HCT116 (cell line): ENCODE results near the gene NABP2. TPM values are rescaled to one million over a fixed set of nuclear protein-coding genes. Genes with fewer than 3 reads are reported as not detected.

ENCODE experiments used
- ATAC-seq: fragments of 200-7000 bp; cut with Tn5 transposase; 2 replicates; pipeline ENCODE4 v1.9.1; 2020; ENCODE audit warnings: mild to moderate bottlenecking, moderate library complexity
- BruUV-seq: library from RNA; stranded (reverse); fragments of 400-500 nt; replicated peaks from 2 replicates; lab custom pipeline; 2021; lab: Mats Ljungman, UMichigan
- CTCF ChIA-PET: fragments of 300-600 bp; sonication (Branson Sonifier 250); formaldehyde crosslinking; loops from one replicate; lab custom pipeline; 2021; ENCODE audit warnings: antibody characterized with exemption; lab: Charles Lee
- POLR2A ChIA-PET: fragments of 300-600, 350-600 bp; sonication (Branson Sonifier 250); formaldehyde crosslinking; loops from one replicate; lab custom pipeline; 2021; ENCODE audit warnings: antibody characterized with exemption; lab: Charles Lee
- RAD21 ChIA-PET, 2 experiments: fragments of 300-600 bp; sonication (Branson Sonifier 250); formaldehyde crosslinking; loops; one replicate each; lab custom pipeline; 2023; ENCODE audit warnings: low total read pairs in 2 of 2; ENCODE audit not compliant: uncharacterized antibody in 2 of 2, unreplicated experiment in 2 of 2, low non-redundant PET in 1 of 2; lab: Charles Lee
- DNase-seq: peaks from one replicate; pipeline ENCODE4 v3.0.0-alpha.2; 2010; ENCODE audit warnings: low read depth, low spot score
- H2AFZ ChIP-seq: fragments of 200-600 bp; shearing (Covaris generic), sonication (generic); 2 replicates; pipeline ENCODE4 v1.6.1; 2017; ENCODE audit warnings: low read depth, mixed run types, mixed read lengths, antibody characterized with exemption, low read length; ENCODE audit not compliant: poor library complexity, severe bottlenecking
- H3K27ac ChIP-seq: 2 replicates; pipeline ENCODE4 v1.5.1; 2012; ENCODE audit warnings: low read depth, low read length
- H3K27me3 ChIP-seq: fragments of 200-600 bp; sonication (generic); 2 replicates; pipeline ENCODE4 v1.6.1; 2016; ENCODE audit warnings: mixed run types, low read length, mixed read lengths; ENCODE audit not compliant: insufficient read depth
- H3K36me3 ChIP-seq, 2 experiments: fragments of 200-500 bp in 1 of 2; fragments of 200-600 bp in 1 of 2; sonication (Bioruptor generic) in 1 of 2; sonication (generic) in 1 of 2; 2 replicates each; pipeline versions ENCODE4 v1.5.1 to v1.6.1; 2014 to 2016; ENCODE audit warnings: low read length in 2 of 2, inconsistent platforms in 1 of 2, mixed read lengths in 1 of 2, mixed run types in 1 of 2; ENCODE audit not compliant: insufficient read depth in 2 of 2, control insufficient read depth in 1 of 2
- H3K4me1 ChIP-seq, 2 experiments: fragments of 200-600 bp in 1 of 2; sonication (generic) in 1 of 2; 2 replicates each; pipeline versions ENCODE4 v1.5.1 to v1.6.1; 2012 to 2017; ENCODE audit warnings: low read length in 2 of 2, inconsistent platforms in 1 of 2, mild to moderate bottlenecking in 1 of 2, mixed read lengths in 1 of 2, mixed run types in 1 of 2, moderate library complexity in 1 of 2; ENCODE audit not compliant: insufficient read depth in 2 of 2, control insufficient read depth in 1 of 2
- H3K4me2 ChIP-seq: fragments of 200-600 bp; sonication (generic); 2 replicates; pipeline ENCODE4 v1.6.1; 2017; ENCODE audit warnings: mixed run types, low read length, mixed read lengths
- H3K4me3 ChIP-seq, 2 experiments: fragments of 200-600 bp in 1 of 2; sonication (generic) in 1 of 2; replicated peaks in 1 of 2; 2 replicates each; pipeline ENCODE4 v1.5.1; 2011 to 2016; ENCODE audit warnings: low read length in 2 of 2, control low read depth in 1 of 2, low read depth in 1 of 2, mild to moderate bottlenecking in 1 of 2, mixed read lengths in 1 of 2, mixed run types in 1 of 2
- H3K79me2 ChIP-seq: fragments of 200-600 bp; sonication (generic); 2 replicates; pipeline ENCODE4 v1.6.1; 2017; ENCODE audit warnings: mild to moderate bottlenecking, mixed run types, low read length, moderate library complexity, mixed read lengths; ENCODE audit not compliant: insufficient read depth
- H3K9ac ChIP-seq: fragments of 200-600 bp; sonication (generic); 2 replicates; pipeline ENCODE4 v1.6.1; 2016; ENCODE audit warnings: low read length, mixed read lengths
- H3K9me2 ChIP-seq: fragments of 200-600 bp; sonication (generic), shearing (Covaris generic); 2 replicates; pipeline ENCODE4 v1.6.1; 2017; ENCODE audit warnings: mixed run types, mild to moderate bottlenecking, moderate library complexity; ENCODE audit not compliant: insufficient read depth
- H3K9me3 ChIP-seq, 2 experiments: fragments of 200-500 bp in 1 of 2; fragments of 200-600 bp in 1 of 2; sonication (Bioruptor generic) in 1 of 2; sonication (generic) in 1 of 2; 2 replicates each; pipeline ENCODE4 v1.6.1; 2014 to 2017; ENCODE audit warnings: low read length in 2 of 2, mixed read lengths in 2 of 2, inconsistent platforms in 1 of 2, low read depth in 1 of 2, mild to moderate bottlenecking in 1 of 2, mixed run types in 1 of 2, moderate library complexity in 1 of 2; ENCODE audit not compliant: control insufficient read depth in 1 of 2, insufficient read depth in 1 of 2
- H4K20me1 ChIP-seq: fragments of 200-600 bp; sonication (generic), shearing (Covaris generic); 2 replicates; pipeline ENCODE4 v1.6.1; 2017; ENCODE audit warnings: mixed run types, mild to moderate bottlenecking, moderate library complexity; ENCODE audit not compliant: insufficient read depth
- EZH2 ChIP-seq: fragments of 200-600 bp; sonication (generic); IDR thresholded peaks from 2 replicates; pipeline ENCODE4 v1.6.1; 2017; ENCODE audit warnings: antibody characterized with exemption, mixed run types
- FOSL1 ChIP-seq: IDR thresholded peaks from 2 replicates; pipeline ENCODE4 v1.6.1; 2012; ENCODE audit warnings: low read depth
- JUND ChIP-seq: IDR thresholded peaks from 2 replicates; pipeline ENCODE4 v1.6.1; 2012
- POLR2A ChIP-seq: IDR thresholded peaks from 2 replicates; pipeline ENCODE4 v1.7.0; 2011; ENCODE audit warnings: borderline replicate concordance; ENCODE audit not compliant: insufficient read depth, insufficient read length; ENCODE audit errors: extremely low read depth
- POLR2AphosphoS5 ChIP-seq: IDR thresholded peaks from 2 replicates; pipeline ENCODE4 v1.6.1; 2011; ENCODE audit warnings: mild to moderate bottlenecking, low read depth, low read length, moderate library complexity
- RAD21 ChIP-seq: IDR thresholded peaks from 2 replicates; pipeline ENCODE4 v1.6.1; 2012; ENCODE audit warnings: low read depth, mild to moderate bottlenecking
- SP1 ChIP-seq: IDR thresholded peaks from 2 replicates; pipeline ENCODE4 v1.6.1; 2012; ENCODE audit warnings: low read depth
- SRF ChIP-seq: IDR thresholded peaks from 2 replicates; pipeline ENCODE4 v1.6.1; 2012; ENCODE audit warnings: low read depth
- TCF7L2 ChIP-seq: IDR thresholded peaks from 2 replicates; pipeline ENCODE4 v1.7.0; 2011; ENCODE audit warnings: borderline replicate concordance, inconsistent platforms; ENCODE audit not compliant: insufficient read depth, insufficient read length; ENCODE audit errors: extremely low read depth
- YY1 ChIP-seq: IDR thresholded peaks from 2 replicates; pipeline ENCODE4 v1.6.1; 2011; ENCODE audit warnings: low read length, low read depth, moderate library complexity, mild to moderate bottlenecking; ENCODE audit not compliant: insufficient replicate concordance; ENCODE audit errors: extremely low read depth
- ZNF274 ChIP-seq: fragments of 200-500 bp; sonication (Bioruptor generic); IDR thresholded peaks from 2 replicates; pipeline ENCODE4 v1.6.1; 2014; ENCODE audit warnings: mild to moderate bottlenecking, low read depth, low read length, inconsistent platforms
- intact Hi-C: fragments of 100-400 bp; cut with micrococcal nuclease; formaldehyde crosslinking; loops from 2 replicates; pipeline ENCODE4 v1.10.0; 2022
- total RNA-seq: library from RNA; stranded (reverse); gene quantifications from one replicate; pipeline ENCODE4 v1.2.1, GENCODE V29; 2021; ENCODE audit not compliant: unreplicated experiment
- TF ChIP-seq, protein P1 (sequence below): IDR thresholded peaks from 2 replicates; pipeline ENCODE4 v1.6.1; 2011; ENCODE audit warnings: mild to moderate bottlenecking, low read length, moderate library complexity; ENCODE audit not compliant: insufficient replicate concordance; ENCODE audit errors: extremely low read depth
- TF ChIP-seq, protein P2 (sequence below): IDR thresholded peaks from 2 replicates; pipeline ENCODE4 v1.6.1; 2012
- TF ChIP-seq, protein P3 (sequence below), 3 experiments: fragments of 200-600 bp in 1 of 3; sonication (generic) in 1 of 3; IDR thresholded peaks in 2 of 3; conservative IDR thresholded peaks in 1 of 3; 2 replicates each; pipeline ENCODE4 v1.5.1; 2012 to 2017; ENCODE audit warnings: low read depth in 2 of 3, low read length in 2 of 3, antibody characterized with exemption in 1 of 3, borderline replicate concordance in 1 of 3, control low read depth in 1 of 3, mild to moderate bottlenecking in 1 of 3, mixed read lengths in 1 of 3, mixed run types in 1 of 3, moderate library complexity in 1 of 3; ENCODE audit not compliant: insufficient read depth in 1 of 3
- TF ChIP-seq, protein P4 (sequence below): IDR thresholded peaks from 2 replicates; pipeline ENCODE4 v1.6.1; 2012; ENCODE audit warnings: low read depth

The NABP2 gene
- total RNA-seq, 1 experiment from 2014 or later, result 52.9 TPM

DNA sequence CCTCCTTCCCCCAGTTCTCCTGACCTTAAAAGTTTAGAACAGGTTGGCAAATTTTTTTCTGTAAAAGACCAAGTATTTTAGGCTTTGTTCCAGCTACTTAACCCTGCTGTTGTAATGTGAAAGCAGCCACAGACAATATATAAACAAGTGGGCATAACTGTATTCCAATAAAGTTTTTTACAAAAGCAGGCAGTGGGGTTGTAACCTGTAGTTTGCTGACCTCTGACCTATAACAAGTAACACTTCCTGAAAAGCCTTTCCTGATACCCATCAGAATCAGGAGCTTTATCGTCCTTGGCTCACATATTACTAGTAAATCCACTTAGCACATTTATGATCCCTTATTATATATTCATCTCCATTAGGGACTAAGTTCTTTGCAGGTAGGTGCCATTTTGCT lies 21.8 kb upstream of the NABP2 start:
- CTCF ChIA-PET, result no interaction called here
- H3K9me3 ChIP-seq, result no peaks in the 10 kb centered on the region
- no peaks in the 10 kb centered on the region for H3K79me2 ChIP-seq
- no peak overlapping the region for H3K27ac ChIP-seq
- no peak overlapping the region for H2AFZ ChIP-seq
- no peaks in the 10 kb centered on the region for H4K20me1 ChIP-seq
- RAD21 ChIA-PET, result no interaction called here
- H3K27me3 ChIP-seq, result no peaks in the 10 kb centered on the region
- POLR2A ChIA-PET, result interaction anchor here (1.8 kb wide), 1 partner anchor 12 kb away, joined by 4 read pairs; no protein-coding TSS in a partner anchor
- no peaks in the 10 kb centered on the region for H3K4me1 ChIP-seq
- H3K4me3 ChIP-seq, result no peak overlapping the region
- intact Hi-C loops, result no loop called here
- ATAC-seq (no peak), DNase-seq (no peak)
- TF ChIP-seq FOSL1 (no peak), JUND (no peak), YY1 (no peak), POLR2AphosphoS5 (no peak), POLR2A (no peak), EZH2 (no peak), ZNF274 (no peak), SRF (no peak), RAD21 (no peak), TCF7L2 (no peak), SP1 (no peak)
- TF ChIP-seq, protein P1, sequence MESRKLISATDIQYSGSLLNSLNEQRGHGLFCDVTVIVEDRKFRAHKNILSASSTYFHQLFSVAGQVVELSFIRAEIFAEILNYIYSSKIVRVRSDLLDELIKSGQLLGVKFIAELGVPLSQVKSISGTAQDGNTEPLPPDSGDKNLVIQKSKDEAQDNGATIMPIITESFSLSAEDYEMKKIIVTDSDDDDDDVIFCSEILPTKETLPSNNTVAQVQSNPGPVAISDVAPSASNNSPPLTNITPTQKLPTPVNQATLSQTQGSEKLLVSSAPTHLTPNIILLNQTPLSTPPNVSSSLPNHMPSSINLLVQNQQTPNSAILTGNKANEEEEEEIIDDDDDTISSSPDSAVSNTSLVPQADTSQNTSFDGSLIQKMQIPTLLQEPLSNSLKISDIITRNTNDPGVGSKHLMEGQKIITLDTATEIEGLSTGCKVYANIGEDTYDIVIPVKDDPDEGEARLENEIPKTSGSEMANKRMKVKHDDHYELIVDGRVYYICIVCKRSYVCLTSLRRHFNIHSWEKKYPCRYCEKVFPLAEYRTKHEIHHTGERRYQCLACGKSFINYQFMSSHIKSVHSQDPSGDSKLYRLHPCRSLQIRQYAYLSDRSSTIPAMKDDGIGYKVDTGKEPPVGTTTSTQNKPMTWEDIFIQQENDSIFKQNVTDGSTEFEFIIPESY, result no peak
- TF ChIP-seq, protein P2, sequence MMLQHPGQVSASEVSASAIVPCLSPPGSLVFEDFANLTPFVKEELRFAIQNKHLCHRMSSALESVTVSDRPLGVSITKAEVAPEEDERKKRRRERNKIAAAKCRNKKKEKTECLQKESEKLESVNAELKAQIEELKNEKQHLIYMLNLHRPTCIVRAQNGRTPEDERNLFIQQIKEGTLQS, result no peak
- TF ChIP-seq, protein P3, sequence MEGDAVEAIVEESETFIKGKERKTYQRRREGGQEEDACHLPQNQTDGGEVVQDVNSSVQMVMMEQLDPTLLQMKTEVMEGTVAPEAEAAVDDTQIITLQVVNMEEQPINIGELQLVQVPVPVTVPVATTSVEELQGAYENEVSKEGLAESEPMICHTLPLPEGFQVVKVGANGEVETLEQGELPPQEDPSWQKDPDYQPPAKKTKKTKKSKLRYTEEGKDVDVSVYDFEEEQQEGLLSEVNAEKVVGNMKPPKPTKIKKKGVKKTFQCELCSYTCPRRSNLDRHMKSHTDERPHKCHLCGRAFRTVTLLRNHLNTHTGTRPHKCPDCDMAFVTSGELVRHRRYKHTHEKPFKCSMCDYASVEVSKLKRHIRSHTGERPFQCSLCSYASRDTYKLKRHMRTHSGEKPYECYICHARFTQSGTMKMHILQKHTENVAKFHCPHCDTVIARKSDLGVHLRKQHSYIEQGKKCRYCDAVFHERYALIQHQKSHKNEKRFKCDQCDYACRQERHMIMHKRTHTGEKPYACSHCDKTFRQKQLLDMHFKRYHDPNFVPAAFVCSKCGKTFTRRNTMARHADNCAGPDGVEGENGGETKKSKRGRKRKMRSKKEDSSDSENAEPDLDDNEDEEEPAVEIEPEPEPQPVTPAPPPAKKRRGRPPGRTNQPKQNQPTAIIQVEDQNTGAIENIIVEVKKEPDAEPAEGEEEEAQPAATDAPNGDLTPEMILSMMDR (IDR thresholded peaks at IDR 0.05 in 2 of 3, conservative IDR thresholded peaks at IDR 0.05 in 1 of 3; ENCODE audit: borderline replicate concordance in 1 of 3, insufficient read depth in 1 of 3, low read depth in 2 of 3, low read length in 2 of 3), result no peak
- TF ChIP-seq, protein P4, sequence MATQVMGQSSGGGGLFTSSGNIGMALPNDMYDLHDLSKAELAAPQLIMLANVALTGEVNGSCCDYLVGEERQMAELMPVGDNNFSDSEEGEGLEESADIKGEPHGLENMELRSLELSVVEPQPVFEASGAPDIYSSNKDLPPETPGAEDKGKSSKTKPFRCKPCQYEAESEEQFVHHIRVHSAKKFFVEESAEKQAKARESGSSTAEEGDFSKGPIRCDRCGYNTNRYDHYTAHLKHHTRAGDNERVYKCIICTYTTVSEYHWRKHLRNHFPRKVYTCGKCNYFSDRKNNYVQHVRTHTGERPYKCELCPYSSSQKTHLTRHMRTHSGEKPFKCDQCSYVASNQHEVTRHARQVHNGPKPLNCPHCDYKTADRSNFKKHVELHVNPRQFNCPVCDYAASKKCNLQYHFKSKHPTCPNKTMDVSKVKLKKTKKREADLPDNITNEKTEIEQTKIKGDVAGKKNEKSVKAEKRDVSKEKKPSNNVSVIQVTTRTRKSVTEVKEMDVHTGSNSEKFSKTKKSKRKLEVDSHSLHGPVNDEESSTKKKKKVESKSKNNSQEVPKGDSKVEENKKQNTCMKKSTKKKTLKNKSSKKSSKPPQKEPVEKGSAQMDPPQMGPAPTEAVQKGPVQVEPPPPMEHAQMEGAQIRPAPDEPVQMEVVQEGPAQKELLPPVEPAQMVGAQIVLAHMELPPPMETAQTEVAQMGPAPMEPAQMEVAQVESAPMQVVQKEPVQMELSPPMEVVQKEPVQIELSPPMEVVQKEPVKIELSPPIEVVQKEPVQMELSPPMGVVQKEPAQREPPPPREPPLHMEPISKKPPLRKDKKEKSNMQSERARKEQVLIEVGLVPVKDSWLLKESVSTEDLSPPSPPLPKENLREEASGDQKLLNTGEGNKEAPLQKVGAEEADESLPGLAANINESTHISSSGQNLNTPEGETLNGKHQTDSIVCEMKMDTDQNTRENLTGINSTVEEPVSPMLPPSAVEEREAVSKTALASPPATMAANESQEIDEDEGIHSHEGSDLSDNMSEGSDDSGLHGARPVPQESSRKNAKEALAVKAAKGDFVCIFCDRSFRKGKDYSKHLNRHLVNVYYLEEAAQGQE, result no peak
- no TSS peak for BruUV-seq
- no peaks in the 10 kb centered on the region for H3K9me2 ChIP-seq
- H3K36me3 ChIP-seq, result peaks cover 6 to 7% of the 10 kb centered on the region in 2 experiments; a peak in 3 of 4 replicates
- no peak overlapping the region for H3K4me2 ChIP-seq
- no peak overlapping the region for H3K9ac ChIP-seq
